CD4-positive, alpha-beta memory T cell (primary cell): ENCODE data around the gene MPND. TPM values are rescaled to one million over a fixed set of nuclear protein-coding genes. Genes with fewer than 3 reads are reported as not detected.
"Not testable (repeated sequence)": the region's sequence is repeated elsewhere in the genome, so short reads cannot be mapped to it uniquely, and the experiment has no call there.

Experiments used
- CTCF ChIA-PET: fragments of 350-600 bp; sonication (Branson Sonifier 250); formaldehyde crosslinking; loops from one replicate; lab custom pipeline; 2021; ENCODE audit warnings: inconsistent platforms; ENCODE audit not compliant: partially characterized antibody; lab: Charles Lee
- POLR2A ChIA-PET: fragments of 350-600 bp; sonication (Branson Sonifier 250); formaldehyde crosslinking; loops from one replicate; lab custom pipeline; 2021; ENCODE audit not compliant: partially characterized antibody; lab: Charles Lee
- DNase-seq, 5 donors: peaks; one replicate each; pipeline versions ENCODE4 v3.0.0 to v3.0.0-alpha.2; 2020 to 2022; ENCODE audit warnings: mixed read lengths in 1 of 5
- H3K27ac ChIP-seq: one replicate; pipeline ENCODE4 v1.7.0; 2013; ENCODE audit warnings: low read depth, low read length
- H3K27me3 ChIP-seq: 2 replicates; pipeline ENCODE4 v1.7.0; 2013; ENCODE audit warnings: mild to moderate bottlenecking, low read length, moderate library complexity; ENCODE audit not compliant: insufficient read depth
- H3K36me3 ChIP-seq: 2 replicates; pipeline ENCODE4 v1.7.0; 2013; ENCODE audit warnings: mild to moderate bottlenecking, low read length, moderate library complexity; ENCODE audit not compliant: insufficient read depth
- H3K4me1 ChIP-seq: 2 replicates; pipeline ENCODE4 v1.7.0; 2013; ENCODE audit warnings: mild to moderate bottlenecking, low read length, moderate library complexity; ENCODE audit not compliant: insufficient read depth
- H3K4me3 ChIP-seq, 2 donors: one replicate each; pipeline ENCODE4 v1.7.0; 2013; ENCODE audit warnings: low read length in 2 of 2, mild to moderate bottlenecking in 1 of 2
- H3K9me3 ChIP-seq, 2 donors: one replicate each; pipeline ENCODE4 v1.7.0; 2013; ENCODE audit warnings: low read length in 2 of 2, control low read depth in 1 of 2; ENCODE audit not compliant: control insufficient read depth in 1 of 2
- H3K27ac Mint-ChIP-seq, 7 donors: one replicate each; pipeline ENCODE4 v1.8.0; 2020 to 2021; ENCODE audit warnings: mixed read lengths in 7 of 7, mild to moderate bottlenecking in 6 of 7, inconsistent platforms in 3 of 7, moderate library complexity in 3 of 7
- H3K27me3 Mint-ChIP-seq, 2 donors: one replicate each; pipeline ENCODE4 v1.8.0; 2020 to 2021; ENCODE audit warnings: mixed read lengths in 2 of 2
- H3K36me3 Mint-ChIP-seq, 2 donors: one replicate each; pipeline ENCODE4 v1.8.0; 2020 to 2021; ENCODE audit warnings: mixed read lengths in 2 of 2, inconsistent platforms in 1 of 2, mild to moderate bottlenecking in 1 of 2
- H3K4me1 Mint-ChIP-seq, 4 donors: one replicate each; pipeline ENCODE4 v1.8.0; 2020 to 2021; ENCODE audit warnings: mixed read lengths in 4 of 4, mild to moderate bottlenecking in 1 of 4
- H3K4me3 Mint-ChIP-seq, 8 donors: one replicate each; pipeline ENCODE4 v1.8.0; 2020 to 2021; ENCODE audit warnings: mixed read lengths in 8 of 8, mild to moderate bottlenecking in 7 of 8, moderate library complexity in 6 of 8, inconsistent platforms in 3 of 8
- H3K9me3 Mint-ChIP-seq, 8 donors: one replicate each; pipeline ENCODE4 v1.8.0; 2020 to 2021; ENCODE audit warnings: mixed read lengths in 8 of 8, mild to moderate bottlenecking in 5 of 8, inconsistent platforms in 3 of 8, moderate library complexity in 1 of 8
- intact Hi-C: fragments of 100-400 bp; cut with micrococcal nuclease; formaldehyde crosslinking; loops from one replicate; pipeline ENCODE4 v1.15.1; 2023
- polyA plus RNA-seq, 2 donors: library from polyadenylated mRNA; unstranded; fragments of 300-500 nt; fragmentation: Illumina TruSeq; gene quantifications; one replicate each; pipeline ENCODE4 v1.2.3, GENCODE V29; 2021
- total RNA-seq, 2 experiments: library from RNA; stranded (reverse); gene quantifications; one replicate each; pipeline ENCODE4 v1.2.3, GENCODE V29; 2021

Gene MPND
- total and polyA plus RNA-seq, 4 experiments from 2014 or later = 3.5 to 27.0 (median 16.9) TPM

DNA sequence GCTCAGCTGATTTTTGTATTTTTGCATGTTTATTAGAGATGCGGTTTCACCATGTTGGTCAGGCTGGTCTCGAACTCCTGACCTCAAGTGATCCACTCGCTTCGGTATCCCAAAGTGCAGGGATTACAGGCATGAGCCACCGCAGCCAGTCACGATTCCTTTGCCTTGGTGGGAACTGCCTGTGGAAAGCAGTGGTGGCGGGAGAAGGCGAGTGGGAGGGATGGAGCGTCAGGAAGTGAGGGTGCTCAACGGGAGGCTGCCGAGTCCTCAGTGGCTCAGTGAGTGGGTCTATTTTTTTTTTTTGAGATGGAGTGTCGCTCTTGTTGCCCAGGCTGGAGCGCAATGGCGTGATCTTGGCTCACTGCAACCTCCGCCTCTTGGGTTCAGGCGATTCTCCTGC lies 5.9 kb downstream of the MPND start:
- H3K9me3 Mint-ChIP-seq, H3K9me3 ChIP-seq, H3K4me3 ChIP-seq, DNase-seq, H3K4me1 Mint-ChIP-seq, H3K27me3 Mint-ChIP-seq, H3K27ac Mint-ChIP-seq, H3K4me1 ChIP-seq, H3K36me3 ChIP-seq, H3K4me3 Mint-ChIP-seq, POLR2A ChIA-PET, H3K27ac ChIP-seq, H3K27me3 ChIP-seq, intact Hi-C loops: not testable (repeated sequence)
- peaks cover 4 to 10% of the 10 kb centered on the region in 2 donors for H3K36me3 Mint-ChIP-seq
- CTCF ChIA-PET = interaction anchor here (0.7 kb wide), 1 partner anchor 83 kb away, joined by 3 read pairs; no protein-coding TSS in a partner anchor

DNA sequence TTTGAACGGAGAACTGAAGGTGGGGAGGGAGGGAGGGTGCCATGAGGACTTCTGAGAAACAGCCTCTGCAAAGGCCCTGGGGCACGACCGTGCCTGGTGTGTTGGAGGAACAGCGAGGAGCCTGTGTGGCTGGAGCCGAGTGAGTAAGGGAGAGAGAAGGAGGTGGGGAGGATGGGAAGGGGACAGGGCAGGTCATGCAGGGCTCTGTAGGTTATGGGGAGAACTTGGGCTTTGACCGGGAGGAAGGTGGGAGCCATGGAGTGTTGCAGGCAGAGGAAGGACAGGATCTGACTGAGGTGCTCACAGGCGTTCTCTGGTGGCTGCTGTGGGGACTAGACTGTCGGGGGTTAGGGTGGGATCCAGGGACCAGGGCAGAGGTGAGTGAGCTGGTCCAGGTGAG lies 6.7 kb downstream of the MPND start:
- POLR2A ChIA-PET = no interaction called here
- intact Hi-C loops = no loop called here
- Histone ChIP-seq H3K9me3 (no peaks in the 10 kb centered on the region), H3K27me3 (no peaks in the 10 kb centered on the region), H3K36me3 (no peaks in the 10 kb centered on the region), H3K27ac (no peak overlapping the region), H3K4me3 (no peak overlapping the region), H3K4me1 (no peaks in the 10 kb centered on the region)
- Mint-ChIP-seq H3K4me3 (no peak overlapping the region), H3K36me3 (peaks cover 4 to 10% of the 10 kb centered on the region in 2 donors), H3K27ac (peak overlapping the region in 4 of 7 donors; percentile 52 to 60 (median 56)), H3K27me3 (no peaks in the 10 kb centered on the region), H3K9me3 (no peaks in the 10 kb centered on the region), H3K4me1 (peaks cover 3 to 7% (median 5%) of the 10 kb centered on the region in 4 donors)
- no peak for DNase-seq
- CTCF ChIA-PET = no interaction called here

DNA sequence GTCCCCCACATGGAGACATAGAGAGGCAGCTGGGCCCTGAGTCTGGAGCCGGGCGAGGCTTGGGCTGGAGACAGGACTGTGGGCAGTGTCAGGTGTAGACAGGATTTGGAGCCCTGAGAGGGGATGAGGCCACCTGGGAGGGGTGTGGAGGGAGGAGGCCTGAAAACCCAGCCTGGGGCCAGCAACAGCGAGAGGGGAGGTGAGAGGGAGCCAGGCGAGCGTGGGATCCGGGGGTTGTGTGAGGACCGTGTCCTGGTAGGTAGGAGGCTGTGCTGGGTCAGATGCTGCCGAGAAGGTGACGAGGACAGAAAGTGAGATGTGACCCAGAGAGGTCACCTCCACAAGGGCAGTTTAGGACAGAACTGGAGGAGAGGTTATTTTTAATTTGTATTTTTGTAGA lies 7.4 kb downstream of the MPND start:
- ChIA-PET POLR2A (no interaction called here), CTCF (interaction anchor here (0.6 kb wide), 1 partner anchor 491 kb away, joined by 3 read pairs; no protein-coding TSS in a partner anchor)
- intact Hi-C loops = no loop called here
- Mint-ChIP-seq H3K4me1 (peaks cover 0 to 4% (median 2%) of the 10 kb centered on the region in 4 donors), H3K27me3 (no peaks in the 10 kb centered on the region), H3K4me3 (no peak overlapping the region), H3K36me3 (peaks cover 4 to 6% of the 10 kb centered on the region in 2 donors), H3K9me3 (peaks cover 0 to under 1% (median 0%) of the 10 kb centered on the region in 8 donors), H3K27ac (peak overlapping the region in 2 of 7 donors; percentile 55 to 57)
- H3K27ac ChIP-seq = no peak overlapping the region
- H3K4me3 ChIP-seq = no peak overlapping the region
- H3K36me3 ChIP-seq = no peaks in the 10 kb centered on the region
- no peaks in the 10 kb centered on the region for H3K27me3 ChIP-seq
- no peaks in the 10 kb centered on the region for H3K4me1 ChIP-seq
- no peak for DNase-seq
- no peaks in the 10 kb centered on the region for H3K9me3 ChIP-seq

DNA sequence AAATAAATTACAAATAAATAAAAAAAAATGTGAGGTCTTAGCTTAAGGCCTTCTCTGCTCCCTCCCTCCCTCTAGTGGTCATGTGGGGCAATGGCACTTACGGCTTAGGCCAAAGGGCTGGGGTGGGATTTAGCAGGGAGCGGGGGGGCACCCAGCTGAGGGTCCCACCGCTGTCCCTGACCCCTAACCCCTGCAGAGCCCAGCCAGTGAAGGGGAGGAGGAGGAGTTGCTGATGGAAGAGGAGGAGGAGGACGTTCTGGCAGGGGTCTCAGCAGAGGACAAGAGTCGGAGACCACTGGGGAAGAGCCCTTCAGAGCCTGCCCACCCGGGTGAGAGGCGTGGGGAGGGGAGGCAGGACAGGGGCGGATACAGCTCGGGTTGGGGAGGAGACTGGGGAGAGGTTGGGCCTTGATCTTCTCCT lies 9.3 kb downstream of the MPND start:
- H3K4me1 ChIP-seq = no peaks in the 10 kb centered on the region
- Mint-ChIP-seq H3K4me3 (no peak overlapping the region), H3K9me3 (peaks cover 0 to 2% (median 0%) of the 10 kb centered on the region in 8 donors), H3K27ac (peak overlapping the region in 6 of 7 donors; percentile 52 to 88 (median 78)), H3K36me3 (peaks cover 0 to 3% of the 10 kb centered on the region in 2 donors), H3K27me3 (no peaks in the 10 kb centered on the region), H3K4me1 (peaks cover 0 to 3% (median 1%) of the 10 kb centered on the region in 4 donors)
- H3K27me3 ChIP-seq = no peaks in the 10 kb centered on the region
- DNase-seq = peak; percentile 55 to 62 (median 61)
- H3K27ac ChIP-seq = no peak overlapping the region
- POLR2A ChIA-PET = interaction anchor here (1.1 to 1.7 kb wide), 7 partner anchors 8 to 106 kb away, joined by 4 to 15 read pairs (median 6); partner anchors contain the start of genes MPND, SH3GL1 and YJU2
- intact Hi-C loops = loop anchor here (1.0 kb wide), 2 partner anchors 28 to 85 kb away; no protein-coding TSS in a partner anchor
- no peaks in the 10 kb centered on the region for H3K9me3 ChIP-seq
- no peaks in the 10 kb centered on the region for H3K36me3 ChIP-seq
- no peak overlapping the region for H3K4me3 ChIP-seq
- CTCF ChIA-PET = interaction anchor here (0.6 to 3.0 kb wide), 25 partner anchors 9 to 284 kb away, joined by 3 to 61 read pairs (median 6); partner anchors contain the start of genes MPND, SH3GL1, STAP2 and YJU2

DNA sequence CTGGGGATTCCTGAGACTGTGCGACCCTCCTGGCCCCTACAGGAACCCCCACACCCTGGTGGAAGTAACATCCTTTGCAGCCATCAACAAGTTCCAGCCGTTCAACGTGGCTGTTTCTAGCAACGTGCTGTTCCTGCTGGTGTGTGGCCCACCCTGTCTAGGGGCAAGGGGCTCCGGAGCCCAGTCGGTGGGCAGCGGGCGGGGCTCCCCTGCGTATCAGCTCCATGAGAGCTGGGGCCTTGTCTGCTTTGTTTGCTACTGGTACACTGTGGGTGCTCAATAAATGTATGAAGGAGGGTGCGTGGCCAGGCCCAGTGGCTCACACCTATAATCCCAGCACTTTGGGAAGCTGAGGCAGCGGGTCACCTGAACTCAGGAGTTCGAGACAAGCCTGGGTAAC lies 10.9 kb downstream of the MPND start:
- no peaks in the 10 kb centered on the region for H3K27me3 Mint-ChIP-seq
- H3K9me3 Mint-ChIP-seq = peaks cover 0 to 2% (median 0%) of the 10 kb centered on the region in 8 donors

DNA sequence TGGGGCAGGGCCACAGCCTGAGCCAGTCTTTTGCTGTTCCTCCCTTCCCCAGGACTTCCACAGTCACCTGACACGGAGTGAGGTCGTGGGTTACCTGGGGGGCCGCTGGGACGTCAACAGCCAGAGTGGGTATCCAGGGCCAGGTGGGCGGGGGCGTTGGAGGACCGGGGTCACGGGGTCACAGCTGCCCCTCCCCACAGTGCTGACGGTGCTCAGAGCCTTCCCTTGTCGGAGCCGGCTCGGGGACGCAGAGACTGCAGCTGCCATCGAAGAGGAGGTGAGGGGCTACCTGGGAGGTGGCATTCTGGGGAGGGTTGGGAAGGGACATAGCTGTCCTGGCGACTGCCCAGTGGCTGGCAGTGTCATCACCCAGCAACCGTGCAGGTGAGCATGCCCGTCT lies 11.5 kb downstream of the MPND start:
- Histone ChIP-seq H3K4me1 (no peaks in the 10 kb centered on the region), H3K4me3 (no peak overlapping the region), H3K27me3 (no peaks in the 10 kb centered on the region), H3K27ac (no peak overlapping the region), H3K36me3 (peaks cover 4% of the 10 kb centered on the region), H3K9me3 (no peaks in the 10 kb centered on the region)
- no peak overlapping the region for H3K4me3 Mint-ChIP-seq
- DNase-seq = no peak
- CTCF ChIA-PET = interaction anchor here (0.6 to 2.4 kb wide), 3 partner anchors 11 to 833 kb away, joined by 3 to 10 read pairs (median 4); no protein-coding TSS in a partner anchor
- POLR2A ChIA-PET = interaction anchor here (0.5 kb wide), 1 partner anchor 88 kb away, joined by 3 read pairs; no protein-coding TSS in a partner anchor
- H3K36me3 Mint-ChIP-seq = peaks cover 0 to 4% of the 10 kb centered on the region in 2 donors
- H3K27ac Mint-ChIP-seq = no peak overlapping the region
- intact Hi-C loops = no loop called here
- H3K9me3 Mint-ChIP-seq = peaks cover 0 to 2% (median 0%) of the 10 kb centered on the region in 8 donors
- peaks cover 0 to 3% (median 1%) of the 10 kb centered on the region in 4 donors for H3K4me1 Mint-ChIP-seq
- no peaks in the 10 kb centered on the region for H3K27me3 Mint-ChIP-seq

More for the DNA sequence above, 10.9 kb downstream of the MPND start:
- Histone ChIP-seq H3K27me3 (no peaks in the 10 kb centered on the region), H3K36me3 (no peaks in the 10 kb centered on the region), H3K4me1 (no peaks in the 10 kb centered on the region), H3K27ac (no peak overlapping the region), H3K4me3 (no peak overlapping the region), H3K9me3 (no peaks in the 10 kb centered on the region)
- Mint-ChIP-seq H3K4me1 (peaks cover 0 to 3% (median 1%) of the 10 kb centered on the region in 4 donors), H3K4me3 (no peak overlapping the region), H3K36me3 (peaks cover 0 to 4% of the 10 kb centered on the region in 2 donors), H3K27ac (peak overlapping the region in 1 of 7 donors; percentile 41)
- CTCF ChIA-PET = interaction anchor here (0.9 to 2.6 kb wide), 4 partner anchors 9 to 87 kb away, joined by 3 to 18 read pairs (median 9); partner anchors contain the start of gene STAP2
- no peak for DNase-seq
- POLR2A ChIA-PET = no interaction called here
- intact Hi-C loops = no loop called here

DNA sequence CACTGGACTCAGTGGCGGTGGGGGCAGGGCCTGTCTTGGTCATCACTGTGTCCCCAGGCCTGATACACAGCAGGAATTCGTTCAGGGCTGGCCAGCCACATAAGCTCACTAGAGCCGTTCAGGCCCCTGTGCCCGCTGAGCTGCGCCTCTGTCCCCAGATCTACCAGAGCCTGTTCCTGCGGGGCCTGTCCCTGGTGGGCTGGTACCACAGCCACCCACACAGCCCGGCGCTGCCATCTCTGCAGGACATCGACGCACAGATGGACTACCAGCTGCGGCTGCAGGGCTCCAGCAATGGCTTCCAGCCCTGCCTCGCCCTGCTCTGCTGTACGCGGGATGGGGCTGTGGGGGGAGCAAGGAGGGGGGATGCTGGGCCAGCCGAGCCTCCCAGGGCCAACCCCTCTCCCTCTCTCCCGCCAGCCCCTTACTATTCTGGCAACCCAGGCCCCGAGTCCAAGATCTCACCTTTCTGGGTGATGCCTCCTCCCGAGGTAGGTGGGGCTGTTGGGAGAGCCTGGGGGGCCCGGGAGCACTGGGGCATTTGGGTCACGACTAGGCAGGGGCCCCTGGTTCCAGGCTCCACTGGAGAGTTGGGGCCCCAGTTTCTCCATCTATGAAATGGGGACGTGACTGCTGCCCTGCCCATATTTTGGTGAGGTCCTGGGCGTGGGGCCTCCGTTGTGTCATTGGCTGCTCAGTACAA lies 13.9 kb downstream of the MPND start:
- no peak overlapping the region for H3K4me3 Mint-ChIP-seq
- intact Hi-C loops = no loop called here
- Histone ChIP-seq H3K27me3 (no peaks in the 10 kb centered on the region), H3K36me3 (peaks cover 16% of the 10 kb centered on the region), H3K9me3 (no peaks in the 10 kb centered on the region), H3K27ac (no peak overlapping the region), H3K4me3 (no peak overlapping the region), H3K4me1 (no peaks in the 10 kb centered on the region)
- POLR2A ChIA-PET = interaction anchor here (0.6 to 1.1 kb wide), 2 partner anchors 11 to 15 kb away, joined by 3 to 4 read pairs; no protein-coding TSS in a partner anchor
- no peak for DNase-seq
- peaks cover 0 to 3% (median 1%) of the 10 kb centered on the region in 4 donors for H3K4me1 Mint-ChIP-seq
- no peaks in the 10 kb centered on the region for H3K27me3 Mint-ChIP-seq
- peak overlapping the region in 1 of 7 donors; percentile 57 for H3K27ac Mint-ChIP-seq
- H3K36me3 Mint-ChIP-seq = peaks cover 7 to 16% of the 10 kb centered on the region in 2 donors
- CTCF ChIA-PET = interaction anchor here (2.2 kb wide), 1 partner anchor 90 kb away, joined by 8 read pairs; no protein-coding TSS in a partner anchor
- peaks cover 0 to 2% (median 0%) of the 10 kb centered on the region in 8 donors for H3K9me3 Mint-ChIP-seq
